Kidney epithelial cell (primary cell): ENCODE data around the gene HACD1. TPM values are rescaled to one million over a fixed set of nuclear protein-coding genes. Genes with fewer than 3 reads are reported as not detected.
"Not testable (repeated sequence)": the region's sequence is repeated elsewhere in the genome, so short reads cannot be mapped to it uniquely, and the experiment has no call there.

ENCODE experiments used
- DNase-seq: peaks from one replicate; pipeline ENCODE4 v3.0.0-alpha.2; 2010; ENCODE audit warnings: low read depth
- H3K27me3 ChIP-seq: 2 replicates; pipeline ENCODE4 v1.6.0; 2011; ENCODE audit warnings: low read length; ENCODE audit not compliant: control insufficient read depth, insufficient read depth
- H3K36me3 ChIP-seq: 2 replicates; pipeline ENCODE4 v1.5.1; 2011; ENCODE audit warnings: low read length; ENCODE audit not compliant: control insufficient read depth, insufficient read depth
- H3K4me3 ChIP-seq: 2 replicates; pipeline ENCODE4 v1.5.1; 2011; ENCODE audit warnings: low read depth, mild to moderate bottlenecking, control low read depth, low read length
- total RNA-seq: library from RNA; depleted of rRNA; stranded (reverse); fragments of >200 nt; gene quantifications from 2 replicates; pipeline ENCODE4 v1.2.3, GENCODE V29; 2015
- TF ChIP-seq, protein P1 (sequence below): IDR thresholded peaks from 2 replicates; pipeline ENCODE4 v1.5.1; 2011; ENCODE audit warnings: mild to moderate bottlenecking, moderate library complexity, low read length, control low read depth, inconsistent platforms; ENCODE audit not compliant: insufficient read depth, poor library complexity, severe bottlenecking

The HACD1 gene
- total RNA-seq, 1 donor from 2014 or later: 16.6 TPM

DNA sequence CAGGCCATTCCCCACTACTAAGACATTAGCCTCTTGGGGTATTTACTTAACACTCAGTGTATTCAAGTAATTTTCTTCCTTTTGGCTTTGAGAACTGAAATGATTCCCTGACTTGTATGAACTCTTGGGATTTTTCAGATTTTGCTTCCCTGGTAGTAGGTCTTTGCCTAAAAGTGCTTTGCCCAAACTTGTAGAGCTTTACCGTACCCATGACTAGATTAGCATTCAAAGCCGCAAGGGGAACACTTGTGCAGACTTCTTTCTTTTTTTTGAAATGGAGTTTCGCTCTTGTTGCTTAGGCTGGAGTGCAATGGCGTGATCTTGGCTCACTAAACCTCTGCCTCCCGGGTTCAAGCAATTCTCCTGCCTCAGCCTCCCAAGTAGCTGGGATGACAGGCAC, 20.7 kb upstream of the HACD1 start:
- DNase-seq: no peak
- TF ChIP-seq, protein P1, sequence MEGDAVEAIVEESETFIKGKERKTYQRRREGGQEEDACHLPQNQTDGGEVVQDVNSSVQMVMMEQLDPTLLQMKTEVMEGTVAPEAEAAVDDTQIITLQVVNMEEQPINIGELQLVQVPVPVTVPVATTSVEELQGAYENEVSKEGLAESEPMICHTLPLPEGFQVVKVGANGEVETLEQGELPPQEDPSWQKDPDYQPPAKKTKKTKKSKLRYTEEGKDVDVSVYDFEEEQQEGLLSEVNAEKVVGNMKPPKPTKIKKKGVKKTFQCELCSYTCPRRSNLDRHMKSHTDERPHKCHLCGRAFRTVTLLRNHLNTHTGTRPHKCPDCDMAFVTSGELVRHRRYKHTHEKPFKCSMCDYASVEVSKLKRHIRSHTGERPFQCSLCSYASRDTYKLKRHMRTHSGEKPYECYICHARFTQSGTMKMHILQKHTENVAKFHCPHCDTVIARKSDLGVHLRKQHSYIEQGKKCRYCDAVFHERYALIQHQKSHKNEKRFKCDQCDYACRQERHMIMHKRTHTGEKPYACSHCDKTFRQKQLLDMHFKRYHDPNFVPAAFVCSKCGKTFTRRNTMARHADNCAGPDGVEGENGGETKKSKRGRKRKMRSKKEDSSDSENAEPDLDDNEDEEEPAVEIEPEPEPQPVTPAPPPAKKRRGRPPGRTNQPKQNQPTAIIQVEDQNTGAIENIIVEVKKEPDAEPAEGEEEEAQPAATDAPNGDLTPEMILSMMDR: no peak
- Histone ChIP-seq H3K4me3 (no peak overlapping the region), H3K36me3 (no peaks in the 10 kb centered on the region), H3K27me3 (no peaks in the 10 kb centered on the region)

DNA sequence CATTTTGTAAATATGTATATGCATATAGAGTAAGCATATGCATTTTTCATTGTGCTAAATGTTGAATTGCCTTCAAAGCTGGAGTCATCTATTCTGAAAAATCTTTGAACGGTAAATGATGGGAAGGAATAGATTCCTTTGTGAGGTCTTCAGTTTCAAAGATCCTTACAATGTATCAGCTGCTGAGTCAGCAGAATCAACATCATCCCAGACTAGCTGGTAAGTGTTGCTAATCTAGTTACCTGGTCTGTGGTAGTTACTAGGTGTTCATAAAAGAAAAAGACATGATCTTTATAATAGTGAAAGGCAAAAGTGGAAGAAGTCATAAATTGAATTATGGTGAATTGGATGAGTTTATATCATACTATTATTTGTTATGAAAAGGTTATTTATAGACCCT, 16.2 kb upstream of the HACD1 start:
- H3K4me3 ChIP-seq: no peak overlapping the region
- H3K27me3 ChIP-seq: no peaks in the 10 kb centered on the region
- no peaks in the 10 kb centered on the region for H3K36me3 ChIP-seq
- TF ChIP-seq, protein P1: no peak
- no peak for DNase-seq

DNA sequence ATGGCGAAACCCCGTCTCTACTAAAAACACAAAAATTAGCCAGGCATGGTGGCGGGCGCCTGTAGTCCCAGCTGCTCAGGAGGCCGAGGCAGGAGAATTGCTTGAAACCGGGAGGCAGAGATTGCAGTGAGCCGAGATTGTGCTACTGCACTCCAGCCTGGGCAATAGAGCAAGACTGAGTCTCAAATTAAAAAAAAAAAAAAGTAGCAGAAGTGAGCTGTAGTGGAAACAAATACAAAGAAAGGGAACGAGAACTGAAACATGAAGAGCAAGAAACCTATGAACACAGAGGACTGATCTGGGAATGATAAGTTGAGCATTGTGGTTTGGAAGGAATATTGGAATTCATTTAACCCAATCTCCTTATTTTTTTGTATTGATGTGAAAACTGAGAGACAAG, 15.4 kb upstream of the HACD1 start:
- not testable (repeated sequence) for H3K27me3 ChIP-seq, H3K36me3 ChIP-seq, DNase-seq, H3K4me3 ChIP-seq

DNA sequence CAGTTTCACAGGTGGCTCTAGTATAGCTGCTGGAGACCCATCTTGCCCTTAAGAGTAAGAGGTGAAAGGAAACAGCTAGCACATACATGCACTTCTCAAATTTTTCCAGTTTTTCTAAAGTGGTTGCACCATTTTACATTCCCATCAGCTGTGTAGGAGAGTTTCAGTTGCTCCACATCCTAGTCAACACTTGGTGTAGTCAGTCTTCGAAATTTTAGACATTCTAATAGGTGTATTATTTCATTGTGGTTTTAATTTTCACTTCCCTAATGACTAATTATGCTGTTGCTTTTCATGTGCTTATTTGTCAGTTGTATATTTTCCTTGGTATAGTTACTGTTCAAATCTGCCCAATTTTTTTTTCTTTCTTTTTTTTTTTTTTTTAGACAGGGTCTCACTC, 9.5 kb upstream of the HACD1 start:
- H3K27me3 ChIP-seq: no peaks in the 10 kb centered on the region
- no peak for DNase-seq
- TF ChIP-seq, protein P1: no peak
- H3K4me3 ChIP-seq: no peak overlapping the region
- H3K36me3 ChIP-seq: no peaks in the 10 kb centered on the region

DNA sequence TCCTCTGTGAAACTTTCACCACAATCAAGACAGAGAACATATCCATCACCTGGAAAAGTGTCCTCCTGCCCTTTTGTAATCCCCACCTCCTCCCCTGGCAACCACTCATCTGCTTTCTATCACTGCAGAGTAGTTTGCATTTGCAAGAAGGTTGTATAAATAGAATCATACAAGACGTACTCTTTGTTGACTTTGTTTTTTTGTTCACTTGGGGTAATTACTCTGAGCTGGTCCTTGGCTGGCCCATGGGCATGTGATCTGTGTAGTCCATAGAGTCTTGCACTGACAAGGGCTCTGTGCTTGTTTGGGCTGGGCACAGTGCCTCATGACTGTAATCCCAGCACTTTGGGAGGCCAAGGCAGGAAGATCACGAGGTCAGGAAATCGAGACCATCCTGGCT, 7.8 kb upstream of the HACD1 start:
- TF ChIP-seq, protein P1: no peak
- no peaks in the 10 kb centered on the region for H3K36me3 ChIP-seq
- DNase-seq: no peak
- H3K27me3 ChIP-seq: no peaks in the 10 kb centered on the region
- H3K4me3 ChIP-seq: no peak overlapping the region

DNA sequence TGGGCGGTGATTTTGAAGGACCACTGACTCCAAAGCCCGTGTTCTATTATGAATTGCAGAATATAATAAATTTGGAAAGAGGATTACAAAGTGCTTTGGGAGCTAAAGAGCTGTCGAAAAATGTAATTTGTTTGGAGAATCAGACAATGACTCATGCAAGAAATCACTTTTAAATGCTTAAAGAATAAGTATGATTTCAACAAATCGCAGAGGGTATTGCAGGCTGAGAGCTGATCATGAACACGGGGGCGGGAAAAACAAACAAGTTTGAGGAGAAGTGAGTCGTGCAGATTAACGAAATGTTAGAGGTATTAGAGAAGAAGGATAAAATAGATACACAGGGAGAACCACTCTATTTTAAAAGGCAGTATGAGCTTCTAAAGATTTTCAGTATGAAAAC, 4.9 kb upstream of the HACD1 start:
- Histone ChIP-seq H3K27me3 (no peaks in the 10 kb centered on the region), H3K36me3 (no peaks in the 10 kb centered on the region), H3K4me3 (no peak overlapping the region)
- DNase-seq: no peak
- TF ChIP-seq, protein P1: no peak
